Middle frontal gyrus (tissue), 1 donor: ENCODE results near the gene VN1R4.
"Not testable (repeated sequence)": the region's sequence is repeated elsewhere in the genome, so short reads cannot be mapped to it uniquely, and the experiment has no call there.

Experiments
- DNase-seq: peaks from one replicate; pipeline ENCODE4 v3.0.0-alpha.2; 2015; ENCODE audit warnings: low spot score; ENCODE audit errors: extremely low spot score

VN1R4 gene

GRCh38 chr19:53267623-53268022, at the start of gene VN1R4:
VN1R4 (minus strand) TSS chr19:53267723; CDS start chr19:53267665, 58 bp downstream.
- not testable (repeated sequence) for DNase-seq

- DNase-seq: no peak
Observed at GRCh38 chr19:53311897-53312296, 44.4 kb upstream of the VN1R4 start.

- no peak for DNase-seq
Observed at GRCh38 chr19:53311044-53311443, 43.5 kb upstream of the VN1R4 start.

- no peak for DNase-seq
Observed at GRCh38 chr19:53308339-53308811, 40.9 kb upstream of the VN1R4 start.

- not testable (repeated sequence) for DNase-seq
Observed at GRCh38 chr19:53301341-53301740, 33.8 kb upstream of the VN1R4 start.

GRCh38 chr19:53294786-53295441, 27.4 kb upstream of the VN1R4 start:
- DNase-seq: no peak

- no peak for DNase-seq
Observed at GRCh38 chr19:53290758-53291549, 23.4 kb upstream of the VN1R4 start.

- no peak for DNase-seq
Observed at GRCh38 chr19:53285087-53285486, 17.6 kb upstream of the VN1R4 start.

GRCh38 chr19:53281947-53282346, 14.4 kb upstream of the VN1R4 start:
- DNase-seq: not testable (repeated sequence)

- DNase-seq: no peak
Observed at GRCh38 chr19:53275480-53275879, 8.0 kb upstream of the VN1R4 start.

- no peak for DNase-seq
Observed at GRCh38 chr19:53272044-53272443, 4.5 kb upstream of the VN1R4 start.

GRCh38 chr19:53269861-53270260, 2.3 kb upstream of the VN1R4 start:
- DNase-seq: not testable (repeated sequence)

GRCh38 chr19:53257715-53258342, 9.7 kb downstream of the VN1R4 start, which contains the start of gene VN1R2:
VN1R2 (plus strand) TSS chr19:53258292; CDS start chr19:53258376, 84 bp downstream.
- not testable (repeated sequence) for DNase-seq

- DNase-seq: peak; percentile 74
Observed at GRCh38 chr19:53254411-53255341, 12.8 kb downstream of the VN1R4 start, which contains the start of gene ZNF677. ZNF677 (minus strand) TSS chr19:53254873; CDS start chr19:53251550, 3,323 bp downstream.

- DNase-seq: no peak
Observed at GRCh38 chr19:53246498-53246897, 21.0 kb downstream of the VN1R4 start.

- no peak for DNase-seq
Observed at GRCh38 chr19:53237114-53237777, 30.3 kb downstream of the VN1R4 start.

- DNase-seq: no peak
Observed at GRCh38 chr19:53224606-53225005, 42.9 kb downstream of the VN1R4 start.

GRCh38 chr19:53222716-53223115, 44.8 kb downstream of the VN1R4 start:
- not testable (repeated sequence) for DNase-seq
